Uterus (tissue), 2 donors: ENCODE data around the gene CST3.

Experiments used
- POLR2A ChIP-seq, 2 donors: fragments of 450-650 bp; IDR thresholded peaks; one replicate each; pipeline ENCODE4 v1.6.1; 2016; ENCODE audit warnings: antibody characterized with exemption in 2 of 2, mild to moderate bottlenecking in 1 of 2, moderate library complexity in 1 of 2
- TF ChIP-seq, protein P1 (sequence below), 4 experiments: fragments of 200-600 bp in 2 of 4; fragments of 450-650 bp in 2 of 4; sonication (generic) in 2 of 4; IDR thresholded peaks; one replicate each; pipeline ENCODE4 v1.5.1; 2016 to 2019; ENCODE audit warnings: antibody characterized with exemption in 4 of 4, mild to moderate bottlenecking in 2 of 4, moderate library complexity in 1 of 4

DNA sequence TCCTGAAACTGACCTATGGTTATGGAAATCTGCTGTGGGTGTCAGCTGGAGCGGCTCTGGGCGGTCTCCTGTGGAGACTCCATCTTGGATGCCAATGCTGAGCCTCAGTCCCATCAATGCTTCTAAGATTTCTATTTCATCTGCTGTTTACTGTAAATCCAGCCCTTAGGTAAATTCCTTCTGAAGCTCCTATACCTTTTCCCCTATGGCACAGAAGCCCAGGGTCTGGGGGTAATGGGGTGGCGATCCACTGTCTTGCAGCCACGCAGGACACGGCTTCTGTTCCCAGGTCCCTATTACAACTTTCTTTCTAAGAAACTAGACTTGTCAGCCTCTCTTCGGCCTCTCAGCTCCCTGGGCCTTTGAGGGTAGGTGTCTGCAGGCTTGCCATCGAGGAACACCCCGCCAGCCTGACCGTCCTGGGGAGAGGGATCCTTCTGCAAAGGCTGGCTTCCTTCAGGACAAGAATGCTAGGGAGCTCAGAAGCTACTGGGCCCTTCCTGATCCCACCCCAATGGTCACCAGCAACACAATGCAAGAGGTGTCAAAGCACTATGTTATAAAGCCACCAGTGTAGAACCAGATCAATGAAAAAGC is 6.4 kb downstream of the CST3 start:
- TF ChIP-seq, protein P1, sequence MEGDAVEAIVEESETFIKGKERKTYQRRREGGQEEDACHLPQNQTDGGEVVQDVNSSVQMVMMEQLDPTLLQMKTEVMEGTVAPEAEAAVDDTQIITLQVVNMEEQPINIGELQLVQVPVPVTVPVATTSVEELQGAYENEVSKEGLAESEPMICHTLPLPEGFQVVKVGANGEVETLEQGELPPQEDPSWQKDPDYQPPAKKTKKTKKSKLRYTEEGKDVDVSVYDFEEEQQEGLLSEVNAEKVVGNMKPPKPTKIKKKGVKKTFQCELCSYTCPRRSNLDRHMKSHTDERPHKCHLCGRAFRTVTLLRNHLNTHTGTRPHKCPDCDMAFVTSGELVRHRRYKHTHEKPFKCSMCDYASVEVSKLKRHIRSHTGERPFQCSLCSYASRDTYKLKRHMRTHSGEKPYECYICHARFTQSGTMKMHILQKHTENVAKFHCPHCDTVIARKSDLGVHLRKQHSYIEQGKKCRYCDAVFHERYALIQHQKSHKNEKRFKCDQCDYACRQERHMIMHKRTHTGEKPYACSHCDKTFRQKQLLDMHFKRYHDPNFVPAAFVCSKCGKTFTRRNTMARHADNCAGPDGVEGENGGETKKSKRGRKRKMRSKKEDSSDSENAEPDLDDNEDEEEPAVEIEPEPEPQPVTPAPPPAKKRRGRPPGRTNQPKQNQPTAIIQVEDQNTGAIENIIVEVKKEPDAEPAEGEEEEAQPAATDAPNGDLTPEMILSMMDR (IDR thresholded peaks at IDR 0.05), result no peak
- TF ChIP-seq POLR2A (IDR thresholded peaks at IDR 0.05), result no peak
